Karpas-422 (cell line): ENCODE measurements around the gene ERBB4. TPM values are rescaled to one million over a fixed set of nuclear protein-coding genes. Genes with fewer than 3 reads are reported as not detected.

Source experiments
- DNase-seq: peaks from one replicate; pipeline ENCODE4 v3.0.0-alpha.2; 2015
- H2AFZ ChIP-seq: fragments of 200-600 bp; sonication (generic); 2 replicates; pipeline ENCODE4 v1.6.1; 2014; ENCODE audit warnings: antibody characterized with exemption, low read length, mixed read lengths
- H3K27ac ChIP-seq: fragments of 200-600 bp; sonication (generic); 2 replicates; pipeline ENCODE4 v1.5.1; 2014; ENCODE audit warnings: mild to moderate bottlenecking, low read length, moderate library complexity
- H3K27me3 ChIP-seq: fragments of 200-600 bp; sonication (generic); 2 replicates; pipeline ENCODE4 v1.6.1; 2014; ENCODE audit warnings: low read length, mixed read lengths
- H3K36me3 ChIP-seq: fragments of 200-600 bp; sonication (generic); 2 replicates; pipeline ENCODE4 v1.6.1; 2014; ENCODE audit warnings: low read length, mixed read lengths; ENCODE audit not compliant: insufficient read depth
- H3K4me1 ChIP-seq: fragments of 200-600 bp; sonication (generic); 2 replicates; pipeline ENCODE4 v1.6.1; 2014; ENCODE audit warnings: mild to moderate bottlenecking, low read length, mixed read lengths
- H3K4me2 ChIP-seq: fragments of 200-600 bp; sonication (generic); 2 replicates; pipeline ENCODE4 v1.6.1; 2014; ENCODE audit warnings: low read length, low read depth, mild to moderate bottlenecking; ENCODE audit not compliant: poor library complexity, severe bottlenecking
- H3K4me3 ChIP-seq: fragments of 200-600 bp; sonication (generic); 2 replicates; pipeline ENCODE4 v1.5.1; 2014; ENCODE audit warnings: mild to moderate bottlenecking, antibody characterized with exemption, low read length, mixed read lengths
- H3K79me2 ChIP-seq: fragments of 200-600 bp; sonication (generic); 2 replicates; pipeline ENCODE4 v1.6.1; 2014; ENCODE audit warnings: mild to moderate bottlenecking, low read length, mixed read lengths
- H3K9ac ChIP-seq: fragments of 200-600 bp; sonication (generic); 2 replicates; pipeline ENCODE4 v1.6.0; 2014; ENCODE audit warnings: low read length
- H3K9me2 ChIP-seq: fragments of 200-600 bp; sonication (generic), shearing (Covaris generic); replicated peaks from 2 replicates; pipeline ENCODE4 v1.6.0; 2014; ENCODE audit warnings: mild to moderate bottlenecking, low read length, moderate library complexity; ENCODE audit not compliant: insufficient read depth
- H3K9me3 ChIP-seq: fragments of 300-700, 200-600 bp; sonication (generic); 2 replicates; pipeline ENCODE4 v1.6.1; 2014; ENCODE audit warnings: low read length, mixed read lengths
- H4K20me1 ChIP-seq: fragments of 200-600 bp; sonication (generic); 2 replicates; pipeline ENCODE4 v1.6.1; 2014; ENCODE audit warnings: mild to moderate bottlenecking, antibody characterized with exemption, low read length, low read depth; ENCODE audit not compliant: insufficient read depth
- total RNA-seq: library from RNA; depleted of rRNA; stranded (reverse); fragments of >200 nt; shearing (Covaris generic); gene quantifications from 2 replicates; pipeline ENCODE4 v1.2.3, GENCODE V29; 2014; ENCODE audit warnings: low replicate concordance

The ERBB4 gene
- total RNA-seq, 1 experiment from 2014 or later: not detected

- no peaks in the 10 kb centered on the region for H3K27me3 ChIP-seq
- no peak overlapping the region for H3K4me3 ChIP-seq
- no peaks in the 10 kb centered on the region for H3K36me3 ChIP-seq
- no peaks in the 10 kb centered on the region for H3K79me2 ChIP-seq
- H4K20me1 ChIP-seq: no peaks in the 10 kb centered on the region
- no peaks in the 10 kb centered on the region for H3K4me1 ChIP-seq
- no peaks in the 10 kb centered on the region for H3K9me3 ChIP-seq
- no peaks in the 10 kb centered on the region; the same call in 1 of the 2 replicates for H3K9me2 ChIP-seq
- H3K4me2 ChIP-seq: no peak overlapping the region
- no peak overlapping the region for H2AFZ ChIP-seq
- H3K27ac ChIP-seq: no peak overlapping the region
- DNase-seq: no peak
- no peak overlapping the region for H3K9ac ChIP-seq
Observed at GRCh38 chr2:211760103-211760502, 778.5 kb downstream of the ERBB4 start.

- H3K9ac ChIP-seq: no peak overlapping the region
- DNase-seq: no peak
- H3K9me2 ChIP-seq: no peaks in the 10 kb centered on the region
- no peaks in the 10 kb centered on the region for H4K20me1 ChIP-seq
- no peak overlapping the region for H3K27ac ChIP-seq
- H3K9me3 ChIP-seq: no peaks in the 10 kb centered on the region
- no peak overlapping the region for H2AFZ ChIP-seq
- H3K4me1 ChIP-seq: no peaks in the 10 kb centered on the region
- no peaks in the 10 kb centered on the region for H3K27me3 ChIP-seq
- H3K79me2 ChIP-seq: no peaks in the 10 kb centered on the region
- no peak overlapping the region for H3K4me3 ChIP-seq
- no peaks in the 10 kb centered on the region for H3K36me3 ChIP-seq
- H3K4me2 ChIP-seq: no peak overlapping the region
Observed at GRCh38 chr2:211756266-211756665, 782.3 kb downstream of the ERBB4 start.

GRCh38 chr2:211755187-211755586 lies 783.4 kb downstream of the ERBB4 start:
- DNase-seq: no peak
- Histone ChIP-seq H4K20me1 (no peaks in the 10 kb centered on the region), H3K27ac (no peak overlapping the region), H2AFZ (no peak overlapping the region), H3K27me3 (no peaks in the 10 kb centered on the region), H3K4me3 (no peak overlapping the region), H3K79me2 (no peaks in the 10 kb centered on the region), H3K9ac (no peak overlapping the region), H3K4me1 (no peaks in the 10 kb centered on the region), H3K9me3 (no peaks in the 10 kb centered on the region), H3K9me2 (no peaks in the 10 kb centered on the region), H3K4me2 (no peak overlapping the region), H3K36me3 (no peaks in the 10 kb centered on the region)

- Histone ChIP-seq H3K4me2 (no peak overlapping the region), H3K9me2 (no peaks in the 10 kb centered on the region), H3K9ac (no peak overlapping the region)
Observed at GRCh38 chr2:211751848-211752247, 786.8 kb downstream of the ERBB4 start.

GRCh38 chr2:211748339-211748738 lies 790.3 kb downstream of the ERBB4 start:
- Histone ChIP-seq H3K4me1 (no peaks in the 10 kb centered on the region), H3K9me3 (no peaks in the 10 kb centered on the region), H3K4me2 (no peak overlapping the region)

More at GRCh38 chr2:211751848-211752247, 786.8 kb downstream of the ERBB4 start:
- Histone ChIP-seq H4K20me1 (no peaks in the 10 kb centered on the region), H3K27ac (no peak overlapping the region), H3K4me3 (no peak overlapping the region), H3K79me2 (no peaks in the 10 kb centered on the region), H3K27me3 (no peaks in the 10 kb centered on the region), H3K36me3 (no peaks in the 10 kb centered on the region), H3K4me1 (no peaks in the 10 kb centered on the region), H3K9me3 (no peaks in the 10 kb centered on the region), H2AFZ (no peak overlapping the region)
- DNase-seq: no peak

GRCh38 chr2:211745295-211746097 lies 793.1 kb downstream of the ERBB4 start:
- H3K9me2 ChIP-seq: no peaks in the 10 kb centered on the region

More at GRCh38 chr2:211748339-211748738, 790.3 kb downstream of the ERBB4 start:
- H4K20me1 ChIP-seq: no peaks in the 10 kb centered on the region
- no peak overlapping the region for H2AFZ ChIP-seq
- no peaks in the 10 kb centered on the region for H3K79me2 ChIP-seq
- no peak overlapping the region for H3K27ac ChIP-seq
- no peaks in the 10 kb centered on the region for H3K36me3 ChIP-seq
- no peaks in the 10 kb centered on the region for H3K9me2 ChIP-seq
- H3K27me3 ChIP-seq: no peaks in the 10 kb centered on the region
- H3K4me3 ChIP-seq: no peak overlapping the region
- no peak overlapping the region for H3K9ac ChIP-seq
- DNase-seq: no peak

GRCh38 chr2:211744379-211744778 lies 794.2 kb downstream of the ERBB4 start:
- Histone ChIP-seq H3K4me2 (no peak overlapping the region), H4K20me1 (no peaks in the 10 kb centered on the region), H3K36me3 (no peaks in the 10 kb centered on the region), H3K27ac (no peak overlapping the region), H3K9ac (no peak overlapping the region), H2AFZ (no peak overlapping the region), H3K9me2 (no peaks in the 10 kb centered on the region), H3K79me2 (no peaks in the 10 kb centered on the region), H3K27me3 (no peaks in the 10 kb centered on the region), H3K4me1 (no peaks in the 10 kb centered on the region), H3K9me3 (no peaks in the 10 kb centered on the region), H3K4me3 (no peak overlapping the region)
- no peak for DNase-seq

More at GRCh38 chr2:211745295-211746097, 793.1 kb downstream of the ERBB4 start:
- H3K36me3 ChIP-seq: no peaks in the 10 kb centered on the region
- no peaks in the 10 kb centered on the region for H3K27me3 ChIP-seq
- H3K4me2 ChIP-seq: no peak overlapping the region
- DNase-seq: peak; percentile 85
- no peaks in the 10 kb centered on the region for H4K20me1 ChIP-seq
- H3K79me2 ChIP-seq: no peaks in the 10 kb centered on the region
- H3K9me3 ChIP-seq: no peaks in the 10 kb centered on the region
- H3K27ac ChIP-seq: no peak overlapping the region
- no peak overlapping the region for H3K4me3 ChIP-seq
- no peaks in the 10 kb centered on the region for H3K4me1 ChIP-seq
- H3K9ac ChIP-seq: no peak overlapping the region
- no peak overlapping the region for H2AFZ ChIP-seq

- H3K4me2 ChIP-seq: no peak overlapping the region
- no peaks in the 10 kb centered on the region for H3K9me3 ChIP-seq
- H2AFZ ChIP-seq: no peak overlapping the region
- no peaks in the 10 kb centered on the region for H3K79me2 ChIP-seq
- no peak for DNase-seq
- H3K27ac ChIP-seq: no peak overlapping the region
- H3K36me3 ChIP-seq: no peaks in the 10 kb centered on the region
- H3K9me2 ChIP-seq: no peaks in the 10 kb centered on the region
- no peaks in the 10 kb centered on the region for H3K4me1 ChIP-seq
- no peak overlapping the region for H3K4me3 ChIP-seq
- H3K9ac ChIP-seq: no peak overlapping the region
- no peaks in the 10 kb centered on the region for H3K27me3 ChIP-seq
- H4K20me1 ChIP-seq: no peaks in the 10 kb centered on the region
Observed at GRCh38 chr2:211741966-211742365, 796.6 kb downstream of the ERBB4 start.
